ENCODE results near the gene TRPC4.

- TF ChIP-seq CTCF (conservative IDR thresholded peaks at IDR 0.05; ENCODE audit: low read depth, low read length) (no peak), EZH2phosphoT487 (IDR thresholded peaks at IDR 0.05; ENCODE audit: borderline replicate concordance, low read length) (no peak)
These were observed 154.0 kb downstream of the TRPC4 start for GRCh38 chr13:37715606-37716015.
